Activated naive CD8-positive, alpha-beta T cell treated with anti-CD3 and anti-CD28 coated beads, Interleukin-2, amount 10 ng/mL, durations not matched to agents 7 days and 5 days (primary cell): ENCODE measurements around the gene RCOR2. TPM values are rescaled to one million over a fixed set of nuclear protein-coding genes. Genes with fewer than 3 reads are reported as not detected.

ENCODE experiments used
- ATAC-seq: fragments of 150-1000 bp; cut with Tn5 transposase; one replicate; pipeline ENCODE4 v1.10.0; 2021; ENCODE audit warnings: low read depth, moderate library complexity
- POLR2A ChIA-PET: fragments of 350-600 bp; sonication (Branson Sonifier 250); formaldehyde crosslinking; loops from one replicate; lab custom pipeline; 2021; ENCODE audit warnings: antibody characterized with exemption; lab: Charles Lee
- DNase-seq: peaks from one replicate; pipeline ENCODE4 v3.0.0; 2021
- H3K27ac Mint-ChIP-seq: one replicate; pipeline ENCODE4 v1.8.0; 2022; ENCODE audit warnings: mild to moderate bottlenecking, mixed read lengths
- H3K27me3 Mint-ChIP-seq: one replicate; pipeline ENCODE4 v1.8.0; 2022; ENCODE audit warnings: mild to moderate bottlenecking, moderate library complexity, mixed read lengths
- H3K36me3 Mint-ChIP-seq: one replicate; pipeline ENCODE4 v1.8.0; 2021; ENCODE audit warnings: mild to moderate bottlenecking, mixed read lengths
- H3K4me1 Mint-ChIP-seq: one replicate; pipeline ENCODE4 v1.8.0; 2021; ENCODE audit warnings: mixed read lengths
- H3K4me3 Mint-ChIP-seq: one replicate; pipeline ENCODE4 v1.8.0; 2022; ENCODE audit warnings: mild to moderate bottlenecking, moderate library complexity, mixed read lengths
- H3K9me3 Mint-ChIP-seq: one replicate; pipeline ENCODE4 v1.8.0; 2021; ENCODE audit warnings: mixed read lengths
- total RNA-seq, 2 experiments: library from RNA; stranded (reverse); gene quantifications; one replicate each; pipeline ENCODE4 v1.2.3, GENCODE V29; 2021

RCOR2 gene
- total RNA-seq, 2 experiments from 2014 or later: 0.58 to 0.74 TPM

DNA sequence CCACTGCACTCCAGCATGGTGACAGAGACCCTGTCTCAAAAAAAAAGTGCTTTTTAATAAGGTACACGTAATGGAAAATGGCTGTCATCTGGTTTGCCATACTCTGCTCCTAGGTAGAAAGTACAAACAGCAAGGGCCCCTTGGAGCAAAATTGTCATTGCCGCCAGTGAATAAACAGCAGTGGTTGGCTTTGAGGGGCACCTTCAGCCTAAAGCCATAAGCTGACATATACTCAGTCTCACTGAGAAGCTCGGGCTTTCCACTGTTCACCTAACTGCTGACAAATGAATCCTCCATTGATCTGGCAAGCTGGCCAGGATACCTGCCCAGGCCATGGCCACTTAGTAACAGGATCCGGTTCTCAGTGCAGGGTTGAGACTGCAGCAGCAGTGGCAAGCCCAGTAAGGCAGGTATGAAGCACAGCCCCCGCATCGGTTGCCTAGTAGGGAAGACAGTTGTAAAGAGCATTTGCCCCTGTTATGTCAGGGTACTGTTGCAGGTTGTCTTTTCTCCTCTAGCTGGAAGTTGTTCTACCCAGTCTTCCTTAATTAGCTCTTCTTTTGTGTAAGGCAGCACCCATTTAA is 39.2 kb downstream of the RCOR2 start:
- Mint-ChIP-seq H3K4me1 (peaks cover 49% of the 10 kb centered on the region), H3K27me3 (no peaks in the 10 kb centered on the region), H3K4me3 (no peak overlapping the region), H3K36me3 (peaks cover 15% of the 10 kb centered on the region), H3K27ac (peak overlapping the region; percentile 51), H3K9me3 (no peaks in the 10 kb centered on the region)
- POLR2A ChIA-PET: no interaction called here
- ATAC-seq (no peak), DNase-seq (no peak)

DNA sequence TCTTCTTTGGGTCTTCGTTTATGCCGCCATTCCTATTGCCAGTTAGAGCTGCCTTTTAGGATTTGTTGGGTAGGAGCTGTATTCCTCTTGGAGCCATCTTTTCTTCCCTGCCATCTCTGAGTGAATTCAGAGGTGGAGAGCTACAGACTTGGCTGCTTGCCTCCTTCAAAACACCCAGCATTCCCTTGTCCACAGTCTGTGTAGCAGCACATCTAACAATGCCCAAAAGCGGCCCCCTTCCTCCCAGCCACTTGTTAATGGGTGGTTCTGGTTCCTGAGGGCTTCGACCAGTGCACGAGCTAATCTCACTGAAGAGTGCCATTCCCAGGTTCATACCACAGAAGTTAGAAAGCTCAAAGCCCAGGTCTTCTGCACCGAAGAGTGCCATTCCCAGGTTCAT is 40.3 kb downstream of the RCOR2 start:
- Mint-ChIP-seq H3K9me3 (no peaks in the 10 kb centered on the region), H3K4me3 (no peak overlapping the region), H3K4me1 (peaks cover 52% of the 10 kb centered on the region), H3K27me3 (no peaks in the 10 kb centered on the region), H3K27ac (no peak overlapping the region), H3K36me3 (peaks cover 13% of the 10 kb centered on the region)
- POLR2A ChIA-PET: no interaction called here
- no peak for ATAC-seq
- DNase-seq: no peak

DNA sequence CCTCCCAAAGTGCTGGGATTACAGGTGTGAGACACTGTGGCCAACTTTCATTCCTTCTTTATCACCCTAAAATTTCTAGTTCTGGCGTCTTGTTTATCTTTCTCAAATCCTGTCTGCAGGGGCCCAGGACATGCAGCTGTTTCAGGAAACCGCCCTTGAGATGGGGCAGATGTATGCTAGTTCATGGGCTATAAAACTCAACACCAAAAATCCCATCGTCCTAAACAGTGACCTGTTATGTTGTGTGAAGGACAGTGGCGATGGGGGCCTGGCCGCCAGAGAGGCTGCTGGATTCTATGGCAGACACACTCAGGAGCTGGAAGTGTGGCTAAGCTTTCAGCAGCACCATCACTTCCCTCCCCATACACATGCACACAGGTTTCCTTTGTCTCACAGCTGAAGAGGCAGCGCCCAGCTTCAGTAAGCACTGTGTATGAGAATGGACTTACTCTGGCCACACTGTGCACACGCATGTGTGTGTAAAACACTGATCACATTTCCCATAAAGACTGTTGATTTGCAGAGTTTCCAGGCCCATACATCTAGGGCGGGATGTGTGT is 41.4 kb downstream of the RCOR2 start:
- DNase-seq: no peak
- ATAC-seq: no peak
- H3K4me3 Mint-ChIP-seq: no peak overlapping the region
- POLR2A ChIA-PET: interaction anchor here (0.7 to 0.9 kb wide), 2 partner anchors 21 to 44 kb away, joined by 3 read pairs; no protein-coding TSS in a partner anchor
- H3K4me1 Mint-ChIP-seq: peaks cover 47% of the 10 kb centered on the region
- no peaks in the 10 kb centered on the region for H3K9me3 Mint-ChIP-seq
- peaks cover 11% of the 10 kb centered on the region for H3K36me3 Mint-ChIP-seq
- no peak overlapping the region for H3K27ac Mint-ChIP-seq
- no peaks in the 10 kb centered on the region for H3K27me3 Mint-ChIP-seq

DNA sequence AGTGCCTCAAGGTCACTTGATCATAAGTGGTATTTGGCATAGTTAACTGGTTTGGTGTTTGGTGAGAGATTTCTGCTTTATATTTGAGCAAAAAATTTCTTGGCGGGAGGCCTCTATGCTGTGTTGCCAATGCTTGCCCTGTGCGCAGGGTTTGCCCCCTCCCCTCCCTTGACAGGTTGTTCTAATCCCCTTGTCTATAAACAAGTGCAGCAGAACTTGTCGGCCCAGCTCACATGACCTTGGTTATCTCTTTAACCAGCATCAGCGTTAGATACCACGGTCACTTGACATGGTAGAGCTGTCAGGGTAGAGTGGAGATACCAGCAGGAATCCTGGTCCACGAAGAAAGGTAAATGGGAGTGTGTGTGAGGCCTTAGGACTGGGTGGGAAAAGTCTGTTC is 42.5 kb downstream of the RCOR2 start:
- POLR2A ChIA-PET: interaction anchor here (0.9 kb wide), 2 partner anchors 26 to 45 kb away, joined by 3 read pairs; no protein-coding TSS in a partner anchor
- DNase-seq (no peak), ATAC-seq (no peak)
- no peaks in the 10 kb centered on the region for H3K9me3 Mint-ChIP-seq
- H3K4me1 Mint-ChIP-seq: peaks cover 47% of the 10 kb centered on the region
- no peak overlapping the region for H3K4me3 Mint-ChIP-seq
- peaks cover 15% of the 10 kb centered on the region for H3K36me3 Mint-ChIP-seq
- H3K27ac Mint-ChIP-seq: no peak overlapping the region
- H3K27me3 Mint-ChIP-seq: no peaks in the 10 kb centered on the region

DNA sequence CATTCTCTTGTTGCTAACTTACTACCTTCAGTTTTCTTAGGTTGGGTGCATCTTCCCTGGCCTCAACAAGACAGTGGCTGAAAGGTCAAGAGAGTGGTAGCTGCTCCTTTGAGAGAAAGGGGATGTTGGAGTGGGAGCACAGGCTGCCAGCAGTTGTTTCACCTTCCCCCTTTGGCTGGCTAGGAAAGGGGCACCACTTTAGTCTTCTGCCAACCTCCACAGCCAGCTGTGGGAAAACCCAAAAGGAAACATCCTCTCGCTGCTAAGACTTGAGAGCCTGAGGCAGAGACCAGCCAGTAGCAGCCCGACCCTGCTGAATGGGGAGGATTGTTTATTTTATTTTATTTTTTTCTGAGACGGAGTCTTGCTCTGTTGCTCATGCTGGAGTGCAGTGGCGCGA is 43.7 kb downstream of the RCOR2 start:
- H3K9me3 Mint-ChIP-seq: no peaks in the 10 kb centered on the region
- POLR2A ChIA-PET: interaction anchor here (0.6 to 1.3 kb wide), 4 partner anchors 12 to 31 kb away, joined by 3 to 6 read pairs (median 4); no protein-coding TSS in a partner anchor
- no peak overlapping the region for H3K27ac Mint-ChIP-seq
- H3K4me1 Mint-ChIP-seq: peaks cover 51% of the 10 kb centered on the region
- DNase-seq (no peak), ATAC-seq (no peak)
- H3K4me3 Mint-ChIP-seq: no peak overlapping the region
- H3K27me3 Mint-ChIP-seq: no peaks in the 10 kb centered on the region
- H3K36me3 Mint-ChIP-seq: peaks cover 19% of the 10 kb centered on the region

DNA sequence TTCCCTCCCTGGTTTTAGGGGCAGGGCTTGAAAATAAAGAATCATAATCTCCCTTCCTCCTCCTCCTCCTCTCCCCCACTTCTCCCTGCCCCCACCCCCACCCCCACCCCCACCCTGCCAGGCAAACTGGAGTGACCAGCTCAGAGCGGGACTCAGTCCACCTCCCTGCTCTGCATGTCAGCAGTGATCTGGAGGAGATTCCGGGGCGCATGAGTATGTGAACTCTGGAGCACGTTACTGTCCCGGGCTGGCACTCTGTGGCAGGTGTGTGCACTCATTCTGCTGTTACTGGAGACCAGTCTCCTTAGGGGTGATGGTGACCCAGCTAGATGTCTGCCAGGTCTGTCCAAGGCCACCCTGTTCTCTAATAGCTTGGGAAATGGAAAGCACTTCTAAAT is 44.2 kb downstream of the RCOR2 start:
- POLR2A ChIA-PET: interaction anchor here (0.7 to 1.5 kb wide), 4 partner anchors 13 to 34 kb away, joined by 3 to 6 read pairs (median 6); partner anchors contain the start of gene MARK2
- Mint-ChIP-seq H3K4me3 (peak overlapping the region; percentile 49), H3K27ac (peak overlapping the region; percentile 81), H3K27me3 (no peaks in the 10 kb centered on the region), H3K9me3 (no peaks in the 10 kb centered on the region), H3K36me3 (peaks cover 17% of the 10 kb centered on the region), H3K4me1 (peaks cover 50% of the 10 kb centered on the region)
- ATAC-seq (no peak), DNase-seq (no peak)

DNA sequence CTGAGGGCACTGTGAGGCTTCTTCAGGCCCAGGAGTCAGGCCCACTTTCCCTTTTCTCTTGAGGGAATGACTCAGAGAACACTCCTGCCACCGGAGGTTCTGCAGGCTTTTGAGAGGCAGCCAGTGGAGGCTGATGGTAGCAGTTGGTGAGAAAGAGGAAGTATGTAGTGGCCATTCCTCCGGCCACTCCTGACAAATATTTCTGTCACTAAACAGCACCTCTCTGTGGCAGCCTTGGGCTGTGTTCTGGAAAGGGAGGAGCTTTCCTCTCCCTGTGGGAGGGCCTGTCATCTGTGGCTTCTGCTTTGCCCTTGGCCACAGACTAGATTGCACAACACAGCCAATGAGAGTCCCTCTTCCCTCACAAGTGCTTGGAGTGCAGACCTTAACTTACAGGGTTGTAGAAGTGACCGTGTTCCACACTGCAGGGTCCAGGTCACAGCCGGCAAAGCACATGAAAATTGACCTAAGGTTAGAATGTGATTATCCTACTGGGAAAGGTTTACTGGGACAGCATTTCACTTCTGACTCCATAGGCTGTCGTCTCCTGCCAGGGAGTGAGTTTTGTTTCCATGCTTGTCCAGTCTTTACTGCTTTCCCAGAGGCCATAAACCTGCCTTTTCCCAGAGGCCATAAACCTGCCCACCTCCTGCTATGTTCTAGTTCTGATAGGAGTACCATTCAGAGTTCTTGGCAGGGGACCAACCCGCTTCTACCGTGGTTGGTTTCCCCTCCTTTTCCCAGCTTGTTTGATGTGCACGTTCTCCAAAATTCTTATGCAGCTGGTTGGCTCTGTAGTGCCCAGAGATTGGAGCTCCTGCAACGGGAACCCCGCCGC is 44.8 kb downstream of the RCOR2 start:
- Mint-ChIP-seq H3K9me3 (no peaks in the 10 kb centered on the region), H3K27ac (peak overlapping the region; percentile 81), H3K36me3 (peaks cover 17% of the 10 kb centered on the region), H3K4me3 (peak overlapping the region; percentile 71), H3K27me3 (no peaks in the 10 kb centered on the region), H3K4me1 (peaks cover 54% of the 10 kb centered on the region)
- ATAC-seq (peak; percentile 89), DNase-seq (peak; percentile 45)
- POLR2A ChIA-PET: interaction anchor here (0.7 to 1.5 kb wide), 4 partner anchors 14 to 34 kb away, joined by 4 to 6 read pairs (median 6); partner anchors contain the start of gene MARK2

DNA sequence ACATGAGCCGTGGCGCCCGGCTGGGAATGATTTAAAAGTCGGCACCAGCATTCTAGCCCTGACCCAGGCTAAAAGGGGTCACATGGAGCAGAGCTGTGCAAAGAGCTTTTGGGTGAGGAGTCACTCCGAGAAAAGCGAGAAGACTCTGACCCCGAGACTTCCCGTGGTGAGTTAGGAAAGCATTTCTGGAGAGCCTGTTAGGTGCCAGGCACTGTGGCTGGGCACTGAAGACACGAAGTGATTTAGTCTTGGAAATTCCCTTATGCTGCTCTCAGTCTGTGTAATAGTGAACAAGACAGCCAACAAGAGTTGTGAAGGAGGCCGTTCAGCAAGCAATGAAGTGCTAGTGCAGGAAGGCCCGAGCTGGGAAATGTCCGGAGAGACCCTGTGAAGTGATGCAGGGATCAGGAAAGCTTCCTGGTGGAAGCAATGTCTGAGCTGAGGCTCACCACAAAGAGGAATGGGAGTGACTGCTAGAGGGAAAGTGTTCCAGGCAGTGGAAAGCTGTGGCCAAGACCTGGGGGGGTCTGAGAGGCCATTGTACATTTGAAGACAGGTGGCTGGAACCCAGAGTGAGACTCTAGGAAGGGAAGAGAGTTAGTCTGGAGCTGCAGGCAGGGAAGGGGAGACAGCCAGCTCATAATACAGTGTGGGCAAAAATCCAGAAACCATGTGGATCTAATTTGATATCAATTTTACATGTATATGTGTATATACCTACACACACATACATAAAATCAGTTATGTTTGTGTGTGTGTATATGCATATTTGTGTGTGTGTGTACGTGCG is 46.4 kb downstream of the RCOR2 start:
- H3K27me3 Mint-ChIP-seq: no peaks in the 10 kb centered on the region
- peaks cover 19% of the 10 kb centered on the region for H3K36me3 Mint-ChIP-seq
- no peak for ATAC-seq
- POLR2A ChIA-PET: interaction anchor here (1.0 to 3.0 kb wide), 2 partner anchors 29 to 31 kb away, joined by 3 to 11 read pairs; partner anchors contain the start of gene MARK2
- no peaks in the 10 kb centered on the region for H3K9me3 Mint-ChIP-seq
- H3K4me1 Mint-ChIP-seq: peaks cover 70% of the 10 kb centered on the region
- DNase-seq: no peak
- H3K27ac Mint-ChIP-seq: peak overlapping the region; percentile 89
- H3K4me3 Mint-ChIP-seq: peak overlapping the region; percentile 81

DNA sequence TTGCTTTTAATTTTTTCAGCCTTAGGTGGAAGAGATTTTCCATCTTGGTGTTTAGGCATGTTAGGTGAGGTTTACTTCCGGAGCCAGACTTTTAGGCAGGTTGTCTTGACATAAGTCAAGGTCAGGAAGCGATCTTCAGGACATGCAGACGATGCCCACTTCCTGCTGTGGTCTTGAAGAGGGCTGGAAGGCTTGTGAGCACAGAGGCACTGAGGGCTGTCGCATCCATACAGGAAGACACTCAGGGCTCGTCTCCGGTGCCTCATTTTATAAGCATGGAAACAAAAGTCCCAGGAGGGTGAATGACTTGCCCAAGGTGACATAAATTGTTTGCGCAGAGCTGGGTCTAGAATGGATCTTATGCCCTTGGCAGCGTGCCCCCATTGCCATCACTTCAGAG is 47.3 kb downstream of the RCOR2 start:
- H3K36me3 Mint-ChIP-seq: peaks cover 16% of the 10 kb centered on the region
- peak overlapping the region; percentile 81 for H3K4me3 Mint-ChIP-seq
- no peaks in the 10 kb centered on the region for H3K27me3 Mint-ChIP-seq
- H3K4me1 Mint-ChIP-seq: peaks cover 73% of the 10 kb centered on the region
- POLR2A ChIA-PET: interaction anchor here (1.0 to 3.0 kb wide), 2 partner anchors 28 to 30 kb away, joined by 3 to 11 read pairs; partner anchors contain the start of gene MARK2
- peak overlapping the region; percentile 89 for H3K27ac Mint-ChIP-seq
- no peaks in the 10 kb centered on the region for H3K9me3 Mint-ChIP-seq
- DNase-seq: peak; percentile 45
- peak; percentile 73 for ATAC-seq

DNA sequence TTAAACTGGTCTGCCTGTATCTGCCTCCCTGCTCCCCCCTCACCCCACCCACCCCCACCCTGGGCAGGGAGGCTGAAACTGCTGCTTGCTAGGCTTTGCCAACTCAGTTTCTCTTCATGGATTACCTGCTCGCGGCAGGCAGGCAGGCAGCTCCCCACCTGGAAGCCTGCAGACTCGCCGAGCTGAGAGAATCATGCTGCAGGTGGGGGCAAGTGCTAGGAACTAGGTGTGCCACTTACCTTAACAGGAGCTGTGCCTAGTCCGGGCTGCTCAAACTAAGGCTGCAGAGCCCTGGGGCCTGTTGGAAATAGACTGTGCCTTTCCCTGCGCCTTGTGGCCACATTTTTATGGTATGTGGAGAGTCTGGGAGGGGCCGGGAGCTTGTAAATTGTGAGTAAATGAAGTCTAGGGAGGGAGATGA is 47.8 kb downstream of the RCOR2 start:
- POLR2A ChIA-PET: interaction anchor here (0.8 to 3.0 kb wide), 2 partner anchors 24 to 30 kb away, joined by 3 to 11 read pairs; partner anchors contain the start of gene MARK2
- DNase-seq: no peak
- no peak for ATAC-seq
- Mint-ChIP-seq H3K27me3 (no peaks in the 10 kb centered on the region), H3K9me3 (no peaks in the 10 kb centered on the region), H3K27ac (peak overlapping the region; percentile 89), H3K4me1 (peaks cover 68% of the 10 kb centered on the region), H3K4me3 (peak overlapping the region; percentile 81), H3K36me3 (peaks cover 16% of the 10 kb centered on the region)

DNA sequence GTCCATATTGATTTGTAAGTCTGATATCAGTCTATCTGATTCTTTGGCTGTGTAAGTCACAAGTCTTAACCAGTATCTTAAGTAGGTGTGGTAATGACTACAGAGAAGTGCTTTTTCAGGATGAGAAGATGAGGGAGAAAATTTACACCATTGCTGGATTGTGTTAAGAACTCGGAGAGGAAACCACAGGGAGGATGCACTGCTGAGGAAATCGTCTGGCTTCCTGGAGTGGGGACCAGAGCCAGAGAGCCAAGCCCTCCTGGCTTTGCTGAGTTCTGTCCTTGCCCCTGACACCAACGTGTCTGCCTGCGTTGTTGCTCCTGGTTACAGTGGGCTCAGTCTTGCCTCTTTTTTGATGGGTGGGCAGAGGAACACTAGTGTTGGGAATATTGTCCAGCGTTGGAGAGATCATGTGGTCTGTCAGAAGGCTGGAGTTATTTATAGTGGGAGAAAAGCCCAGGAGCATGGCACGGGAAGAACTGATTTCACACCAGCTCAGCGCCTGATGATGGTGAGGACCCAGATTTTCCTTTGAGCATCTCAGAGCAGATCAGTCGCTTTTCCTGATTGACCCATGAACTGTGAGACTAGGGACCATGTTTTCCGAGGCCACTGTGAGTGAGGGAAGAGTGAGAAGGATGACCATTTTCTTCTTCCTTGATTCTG is 48.4 kb downstream of the RCOR2 start:
- DNase-seq (no peak), ATAC-seq (no peak)
- POLR2A ChIA-PET: interaction anchor here (0.8 to 3.0 kb wide), 2 partner anchors 23 to 29 kb away, joined by 3 to 11 read pairs; partner anchors contain the start of gene MARK2
- Mint-ChIP-seq H3K4me1 (peaks cover 68% of the 10 kb centered on the region), H3K9me3 (no peaks in the 10 kb centered on the region), H3K27me3 (no peaks in the 10 kb centered on the region), H3K4me3 (peak overlapping the region; percentile 28), H3K27ac (peak overlapping the region; percentile 52), H3K36me3 (peaks cover 16% of the 10 kb centered on the region)

DNA sequence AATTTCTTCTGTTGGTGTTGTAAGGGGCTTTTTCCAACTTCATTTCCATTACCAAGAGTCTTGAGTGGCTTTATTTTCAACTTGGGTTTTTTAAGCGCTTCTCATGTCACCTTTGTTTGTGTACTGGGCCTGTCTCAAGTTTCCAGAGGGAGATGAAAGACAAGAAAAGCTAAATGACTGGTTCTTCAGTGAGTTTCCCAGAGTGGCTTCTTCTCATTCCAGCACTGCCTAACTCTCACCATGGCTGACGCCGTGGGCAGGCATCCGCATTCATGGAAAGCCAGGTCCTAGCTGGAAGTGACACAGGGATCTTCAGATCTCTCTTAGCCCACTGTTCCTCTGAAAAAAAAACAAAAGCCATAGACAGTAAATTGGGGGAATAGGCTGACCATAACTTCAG is 49.5 kb downstream of the RCOR2 start:
- ATAC-seq: no peak
- peaks cover 17% of the 10 kb centered on the region for H3K36me3 Mint-ChIP-seq
- no peak overlapping the region for H3K4me3 Mint-ChIP-seq
- H3K27me3 Mint-ChIP-seq: no peaks in the 10 kb centered on the region
- POLR2A ChIA-PET: interaction anchor here (1.3 to 1.8 kb wide), 3 partner anchors 20 to 320 kb away, joined by 3 to 4 read pairs (median 4); no protein-coding TSS in a partner anchor
- H3K9me3 Mint-ChIP-seq: no peaks in the 10 kb centered on the region
- DNase-seq: no peak
- H3K4me1 Mint-ChIP-seq: peaks cover 75% of the 10 kb centered on the region
- H3K27ac Mint-ChIP-seq: no peak overlapping the region
